ENCODE results near the gene ZNF846.
"Not testable (repeated sequence)": the region's sequence is repeated elsewhere in the genome, so short reads cannot be mapped to it uniquely, and the experiment has no call there.

- not testable (repeated sequence) for TF ChIP-seq EZH2, CTCF (IDR thresholded peaks at IDR 0.05)
Observed at GRCh38 chr19:9784163-9784496, 15.6 kb upstream of the ZNF846 start.
